ENCODE results near the gene MEX3D.

MEX3D gene

DNA sequence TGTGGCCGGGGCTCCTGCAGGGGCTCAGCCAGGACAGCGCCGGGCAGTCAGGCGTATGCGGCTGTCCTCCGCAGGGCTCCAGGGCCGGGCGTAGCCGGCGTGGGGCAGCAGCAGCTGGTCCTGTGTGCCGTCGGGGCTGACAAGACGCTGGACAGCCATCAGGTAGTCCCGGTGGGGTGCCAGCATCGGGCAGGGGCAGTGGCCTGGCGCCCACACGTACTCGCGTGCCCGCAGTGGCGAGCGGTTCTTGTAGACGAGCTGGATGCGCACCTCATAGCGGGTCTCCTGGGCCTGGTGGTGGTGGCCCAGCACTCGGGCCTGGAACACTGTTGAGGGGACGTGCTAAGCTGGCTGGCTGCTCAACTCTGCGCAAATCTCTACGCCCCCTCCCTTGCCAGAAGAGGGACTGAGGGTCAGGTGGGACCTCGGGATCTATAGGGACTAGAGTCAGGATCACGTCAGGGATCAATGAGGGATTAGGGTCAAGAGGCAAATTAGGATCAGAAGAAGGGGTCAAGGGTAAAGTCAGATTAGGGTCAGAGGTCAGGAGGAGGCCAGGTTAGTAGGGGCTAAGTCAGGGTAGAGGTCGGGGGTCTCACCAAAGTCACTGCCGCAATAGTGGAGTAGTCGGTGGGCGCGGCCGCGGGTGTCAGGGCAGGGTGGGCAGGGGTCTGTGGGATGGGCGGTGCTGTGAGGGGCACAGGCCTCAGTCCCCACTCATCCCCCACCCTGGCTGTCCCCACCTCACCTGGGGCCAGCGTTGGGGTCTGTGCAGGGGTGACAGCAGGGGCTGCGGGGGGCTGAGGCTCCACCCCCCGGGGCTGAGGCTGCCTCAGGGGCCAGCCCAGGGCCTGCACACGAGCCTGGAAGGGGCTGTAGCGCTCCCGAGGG lies 61.9 kb downstream of the MEX3D start:
- H3K27me3 ChIP-seq (ENCODE audit: insufficient read depth, low read length, poor library complexity): no peaks in the 10 kb centered on the region
- H3K9me3 ChIP-seq (ENCODE audit: insufficient read depth, low read length, severe bottlenecking): no peaks in the 10 kb centered on the region
- no peak overlapping the region for H3K4me3 ChIP-seq (ENCODE audit: low read depth in 1 of 2, low read length in 2 of 2)
- no peak overlapping the region for H2AFZ ChIP-seq (ENCODE audit: low read depth, low read length)
- H4K20me1 ChIP-seq (ENCODE audit: insufficient read depth, low read length): no peaks in the 10 kb centered on the region; the same call in 1 of the 2 replicates
- no peak overlapping the region for H3K9ac ChIP-seq (ENCODE audit: low read depth, low read length)
- H3K36me3 ChIP-seq (ENCODE audit: insufficient read depth, low read length): no peaks in the 10 kb centered on the region
- no peak for ATAC-seq (ENCODE audit: insufficient read depth, low read depth)
- TF ChIP-seq EZH2 (IDR thresholded peaks at IDR 0.05; ENCODE audit: borderline replicate concordance, low read depth, low read length, severe bottlenecking): no peak
- TF ChIP-seq, protein P1, sequence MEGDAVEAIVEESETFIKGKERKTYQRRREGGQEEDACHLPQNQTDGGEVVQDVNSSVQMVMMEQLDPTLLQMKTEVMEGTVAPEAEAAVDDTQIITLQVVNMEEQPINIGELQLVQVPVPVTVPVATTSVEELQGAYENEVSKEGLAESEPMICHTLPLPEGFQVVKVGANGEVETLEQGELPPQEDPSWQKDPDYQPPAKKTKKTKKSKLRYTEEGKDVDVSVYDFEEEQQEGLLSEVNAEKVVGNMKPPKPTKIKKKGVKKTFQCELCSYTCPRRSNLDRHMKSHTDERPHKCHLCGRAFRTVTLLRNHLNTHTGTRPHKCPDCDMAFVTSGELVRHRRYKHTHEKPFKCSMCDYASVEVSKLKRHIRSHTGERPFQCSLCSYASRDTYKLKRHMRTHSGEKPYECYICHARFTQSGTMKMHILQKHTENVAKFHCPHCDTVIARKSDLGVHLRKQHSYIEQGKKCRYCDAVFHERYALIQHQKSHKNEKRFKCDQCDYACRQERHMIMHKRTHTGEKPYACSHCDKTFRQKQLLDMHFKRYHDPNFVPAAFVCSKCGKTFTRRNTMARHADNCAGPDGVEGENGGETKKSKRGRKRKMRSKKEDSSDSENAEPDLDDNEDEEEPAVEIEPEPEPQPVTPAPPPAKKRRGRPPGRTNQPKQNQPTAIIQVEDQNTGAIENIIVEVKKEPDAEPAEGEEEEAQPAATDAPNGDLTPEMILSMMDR (IDR thresholded peaks at IDR 0.05; ENCODE audit: borderline replicate concordance, extremely low read depth, low read length, poor library complexity, severe bottlenecking): no peak
- H3K4me1 ChIP-seq (ENCODE audit: insufficient read depth, low read length): 0 out of 2 replicates have a peak, but pooled peaks cover 3% of the 10 kb centered on the region
- no peak for DNase-seq
- H3K79me2 ChIP-seq (ENCODE audit: insufficient read depth, low read length): no peaks in the 10 kb centered on the region
- no peak overlapping the region for H3K4me2 ChIP-seq (ENCODE audit: insufficient read depth, low read length)
- H3K27ac ChIP-seq (ENCODE audit: low read length): no peak overlapping the region

DNA sequence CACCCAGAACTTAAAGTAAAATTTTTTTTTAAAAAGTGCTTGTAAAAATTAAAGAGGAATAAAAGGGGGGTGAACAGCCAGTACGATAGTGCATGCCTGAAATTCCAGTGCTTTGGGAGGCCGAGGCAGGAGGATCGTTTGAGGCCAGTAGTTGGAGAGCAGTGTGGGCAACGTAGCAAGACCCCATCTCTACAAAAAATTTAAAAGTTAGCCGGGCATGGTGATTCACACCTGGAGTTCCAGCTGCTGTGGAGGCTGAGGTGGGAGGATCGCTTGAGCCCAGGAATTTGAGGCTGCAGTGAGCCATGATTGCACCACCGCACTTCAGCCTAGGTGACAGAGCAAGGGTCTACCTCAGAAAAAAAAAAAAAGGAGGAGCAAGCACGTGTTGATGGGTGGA lies 63.1 kb downstream of the MEX3D start:
- no peak overlapping the region for H2AFZ ChIP-seq (ENCODE audit: low read depth, low read length)
- H3K4me1 ChIP-seq (ENCODE audit: insufficient read depth, low read length): 0 out of 2 replicates have a peak, but pooled peaks cover 3% of the 10 kb centered on the region
- H3K9me3 ChIP-seq (ENCODE audit: insufficient read depth, low read length, severe bottlenecking): no peaks in the 10 kb centered on the region
- no peak overlapping the region for H3K27ac ChIP-seq (ENCODE audit: low read length)
- H3K36me3 ChIP-seq (ENCODE audit: insufficient read depth, low read length): no peaks in the 10 kb centered on the region
- no peak for DNase-seq
- no peaks in the 10 kb centered on the region for H3K27me3 ChIP-seq (ENCODE audit: insufficient read depth, low read length, poor library complexity)
- H4K20me1 ChIP-seq (ENCODE audit: insufficient read depth, low read length): no peaks in the 10 kb centered on the region; the same call in 1 of the 2 replicates
- TF ChIP-seq, protein P1 (IDR thresholded peaks at IDR 0.05; ENCODE audit: borderline replicate concordance, extremely low read depth, low read length, poor library complexity, severe bottlenecking): no peak
- no peak for TF ChIP-seq EZH2 (IDR thresholded peaks at IDR 0.05; ENCODE audit: borderline replicate concordance, low read depth, low read length, severe bottlenecking)
- no peak overlapping the region for H3K4me2 ChIP-seq (ENCODE audit: insufficient read depth, low read length)
- no peaks in the 10 kb centered on the region for H3K79me2 ChIP-seq (ENCODE audit: insufficient read depth, low read length)
- no peak overlapping the region for H3K9ac ChIP-seq (ENCODE audit: low read depth, low read length)
- no peak for ATAC-seq (ENCODE audit: insufficient read depth, low read depth)
- H3K4me3 ChIP-seq (ENCODE audit: low read depth in 1 of 2, low read length in 2 of 2): no peak overlapping the region
